ENCODE results near the gene NAA80.

The NAA80 gene

DNA sequence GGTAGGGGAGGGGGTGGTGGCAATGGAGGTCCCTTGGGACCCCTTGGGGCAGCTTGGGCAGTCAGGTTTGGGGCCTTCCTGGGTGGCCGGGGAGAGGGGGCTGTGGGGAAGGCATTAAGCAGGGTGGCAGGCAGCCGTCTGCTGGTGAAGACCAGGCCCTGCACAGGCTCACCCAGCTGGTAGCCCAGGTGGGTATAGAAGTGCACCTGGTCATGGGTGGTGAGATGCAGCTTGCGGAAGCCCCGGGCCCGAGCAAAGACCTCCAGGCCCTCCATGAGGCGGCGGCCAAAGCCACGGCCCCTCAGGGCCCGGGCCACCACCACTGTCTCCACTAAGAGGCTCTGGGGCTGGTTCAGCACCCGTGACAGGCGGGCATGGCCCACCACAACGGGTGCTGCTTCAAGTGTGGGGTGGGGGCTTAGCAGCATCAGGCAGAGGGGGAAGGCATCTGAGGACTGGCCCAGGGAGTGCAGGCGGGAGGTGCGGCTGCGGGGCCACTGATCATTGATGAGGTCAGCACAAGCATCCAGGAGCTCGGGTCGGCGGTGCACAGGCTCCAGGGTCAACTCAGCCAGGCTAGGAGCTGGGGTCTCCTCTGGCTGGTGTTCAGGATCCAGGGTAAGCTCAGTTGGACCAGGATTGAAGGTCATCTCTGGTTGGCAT lies 2.4 kb downstream of the NAA80 start:
- TF ChIP-seq MAX (IDR thresholded peaks at IDR 0.05) (no peak), TEAD4 (IDR thresholded peaks at IDR 0.05) (no peak), FOXM1 (IDR thresholded peaks at IDR 0.05; ENCODE audit: borderline replicate concordance, low read depth) (no peak), NFIC (IDR thresholded peaks at IDR 0.05) (no peak), ZBTB7A (IDR thresholded peaks at IDR 0.05; ENCODE audit: low read depth) (no peak), EGR1 (IDR thresholded peaks at IDR 0.05) (no peak), EP300 (IDR thresholded peaks at IDR 0.05; ENCODE audit: borderline replicate concordance) (no peak), REST (IDR thresholded peaks at IDR 0.05; ENCODE audit: low read depth) (no peak), RAD21 (IDR thresholded peaks at IDR 0.05; ENCODE audit: low read depth) (no peak), CEBPB (IDR thresholded peaks at IDR 0.05) (no peak), TAF1 (IDR thresholded peaks at IDR 0.05; ENCODE audit: low read depth) (no peak), YY1 (IDR thresholded peaks at IDR 0.05; ENCODE audit: low read depth) (no peak), CREB1 (IDR thresholded peaks at IDR 0.05; ENCODE audit: low read depth) (no peak)
- TF ChIP-seq, protein P1, sequence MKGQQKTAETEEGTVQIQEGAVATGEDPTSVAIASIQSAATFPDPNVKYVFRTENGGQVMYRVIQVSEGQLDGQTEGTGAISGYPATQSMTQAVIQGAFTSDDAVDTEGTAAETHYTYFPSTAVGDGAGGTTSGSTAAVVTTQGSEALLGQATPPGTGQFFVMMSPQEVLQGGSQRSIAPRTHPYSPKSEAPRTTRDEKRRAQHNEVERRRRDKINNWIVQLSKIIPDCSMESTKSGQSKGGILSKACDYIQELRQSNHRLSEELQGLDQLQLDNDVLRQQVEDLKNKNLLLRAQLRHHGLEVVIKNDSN (IDR thresholded peaks at IDR 0.05), result no peak

DNA sequence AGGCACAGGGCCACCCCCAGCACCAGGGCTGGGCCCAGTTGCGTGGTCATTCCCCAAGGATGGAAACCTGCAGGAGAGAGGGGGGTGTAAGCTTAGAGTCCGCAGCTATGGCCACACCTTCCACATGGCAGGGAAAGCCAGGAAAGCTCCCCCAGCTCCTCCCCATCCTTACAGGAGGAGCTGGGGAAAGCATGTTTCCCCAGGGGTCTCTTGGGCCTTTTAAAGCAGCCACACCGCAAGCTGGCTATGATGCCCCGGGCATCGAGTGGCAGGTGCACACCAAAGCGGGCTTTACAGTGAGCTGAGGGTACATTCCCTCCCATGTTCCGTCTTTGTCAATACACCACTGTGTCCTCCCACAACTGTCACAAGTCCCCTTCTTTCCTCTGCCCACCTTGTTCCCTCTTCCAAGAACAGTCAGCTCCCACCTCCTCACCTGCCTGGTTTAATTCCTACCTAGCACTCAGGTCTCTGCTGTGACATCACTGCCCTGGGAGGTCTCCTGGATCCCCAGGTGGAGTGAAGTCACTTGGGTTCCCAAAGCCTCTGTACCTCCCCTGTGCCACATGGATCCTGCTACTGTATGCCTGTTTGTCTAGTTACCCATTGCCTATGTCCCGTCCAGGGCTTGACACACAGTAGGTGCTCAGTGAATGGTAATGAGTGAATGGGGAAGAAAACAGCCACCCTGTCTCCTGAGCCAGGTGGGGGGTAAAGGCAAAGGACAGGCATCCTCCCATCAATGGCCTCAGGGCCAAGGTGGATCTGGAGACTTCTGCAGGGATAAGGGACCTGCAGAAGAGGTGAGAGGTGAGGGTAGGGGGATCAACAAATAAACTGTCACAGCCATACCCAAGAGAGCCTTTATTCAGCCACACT lies 3.4 kb downstream of the NAA80 start:
- TF ChIP-seq REST (IDR thresholded peaks at IDR 0.05; ENCODE audit: low read depth), result no peak
- no peak for TF ChIP-seq TAF1 (IDR thresholded peaks at IDR 0.05; ENCODE audit: low read depth)
- TF ChIP-seq YY1 (IDR thresholded peaks at IDR 0.05; ENCODE audit: low read depth), result no peak
- TF ChIP-seq EGR1 (IDR thresholded peaks at IDR 0.05), result no peak
- no peak for TF ChIP-seq CREB1 (IDR thresholded peaks at IDR 0.05; ENCODE audit: low read depth)
- TF ChIP-seq, protein P1 (IDR thresholded peaks at IDR 0.05), result no peak
- no peak for TF ChIP-seq FOXM1 (IDR thresholded peaks at IDR 0.05; ENCODE audit: borderline replicate concordance, low read depth)
- no peak for TF ChIP-seq NFIC (IDR thresholded peaks at IDR 0.05)
- TF ChIP-seq TCF12 (IDR thresholded peaks at IDR 0.05; ENCODE audit: low read depth), result no peak
- no peak for TF ChIP-seq ZBTB7A (IDR thresholded peaks at IDR 0.05; ENCODE audit: low read depth)
- TF ChIP-seq RAD21 (IDR thresholded peaks at IDR 0.05; ENCODE audit: low read depth), result no peak
- TF ChIP-seq EP300 (IDR thresholded peaks at IDR 0.05; ENCODE audit: borderline replicate concordance), result no peak
- no peak for TF ChIP-seq TEAD4 (IDR thresholded peaks at IDR 0.05)
- no peak for TF ChIP-seq MAX (IDR thresholded peaks at IDR 0.05)
- TF ChIP-seq CEBPB (IDR thresholded peaks at IDR 0.05), result no peak

DNA sequence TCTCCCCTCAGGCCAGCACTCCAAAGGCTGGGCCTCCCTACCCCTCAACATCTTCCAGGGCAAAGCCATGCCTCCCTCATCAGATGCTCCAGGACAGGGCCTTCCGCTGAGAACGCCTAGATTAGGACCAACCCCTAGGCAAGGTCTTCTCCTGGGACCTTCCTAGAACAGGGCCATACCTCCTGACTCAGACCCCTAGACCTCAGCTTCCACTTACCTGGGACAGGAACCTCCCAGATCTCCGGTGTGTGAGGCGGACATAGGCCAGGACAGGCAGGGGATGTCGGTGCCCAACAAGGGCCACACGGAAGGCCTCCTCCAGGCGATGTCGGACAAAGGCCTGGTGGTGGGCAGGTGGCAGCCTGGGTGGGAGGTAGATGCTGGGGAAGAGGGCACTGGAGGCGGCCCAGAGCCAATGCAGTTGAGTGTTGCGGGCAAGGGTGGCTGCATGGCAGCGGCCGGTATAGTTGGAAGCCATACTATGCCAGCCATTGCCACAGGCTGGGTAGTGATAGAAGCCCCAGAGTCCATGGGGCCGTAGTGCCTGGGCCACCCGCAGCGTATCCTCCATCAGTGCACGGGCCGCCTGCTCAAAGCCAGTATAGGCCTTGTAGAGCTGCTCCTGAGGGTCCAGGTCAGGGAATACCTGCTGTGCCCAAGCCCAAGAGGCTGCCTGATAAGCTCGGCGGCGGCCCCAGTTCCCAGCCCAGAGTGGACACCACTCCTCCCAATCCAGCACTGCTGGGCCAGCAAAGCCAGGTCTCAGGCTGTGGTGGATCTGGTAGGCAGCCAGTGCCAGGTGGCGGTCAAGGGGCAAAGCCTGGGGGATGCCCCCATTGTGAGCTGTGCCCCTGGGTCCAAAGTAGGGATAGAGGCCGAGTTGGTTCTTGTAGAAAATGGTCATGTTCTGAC lies 4.5 kb downstream of the NAA80 start:
- TF ChIP-seq RAD21 (IDR thresholded peaks at IDR 0.05; ENCODE audit: low read depth), result no peak
- TF ChIP-seq, protein P1 (IDR thresholded peaks at IDR 0.05), result no peak
- no peak for TF ChIP-seq CREB1 (IDR thresholded peaks at IDR 0.05; ENCODE audit: low read depth)
- TF ChIP-seq FOXM1 (IDR thresholded peaks at IDR 0.05; ENCODE audit: borderline replicate concordance, low read depth), result no peak
- TF ChIP-seq NFIC (IDR thresholded peaks at IDR 0.05), result no peak

GRCh38 chr3:50294089-50294488 lies 5.1 kb downstream of the NAA80 start:
- TF ChIP-seq RAD21 (IDR thresholded peaks at IDR 0.05; ENCODE audit: low read depth) (no peak), TAF1 (IDR thresholded peaks at IDR 0.05; ENCODE audit: low read depth) (no peak), ZBTB7A (IDR thresholded peaks at IDR 0.05; ENCODE audit: low read depth) (no peak), CEBPB (IDR thresholded peaks at IDR 0.05) (no peak), YY1 (IDR thresholded peaks at IDR 0.05; ENCODE audit: low read depth) (no peak), EGR1 (IDR thresholded peaks at IDR 0.05) (no peak), MAX (IDR thresholded peaks at IDR 0.05) (no peak), FOXM1 (IDR thresholded peaks at IDR 0.05; ENCODE audit: borderline replicate concordance, low read depth) (no peak), TEAD4 (IDR thresholded peaks at IDR 0.05) (no peak), TCF12 (IDR thresholded peaks at IDR 0.05; ENCODE audit: low read depth) (no peak), REST (IDR thresholded peaks at IDR 0.05; ENCODE audit: low read depth) (no peak), NFIC (IDR thresholded peaks at IDR 0.05) (no peak), CREB1 (IDR thresholded peaks at IDR 0.05; ENCODE audit: low read depth) (no peak), EP300 (IDR thresholded peaks at IDR 0.05; ENCODE audit: borderline replicate concordance) (no peak)
- TF ChIP-seq, protein P1 (IDR thresholded peaks at IDR 0.05), result no peak
